HPDE6-E6E7 (cell line): ENCODE results near the gene TGFBRAP1.
"Not testable (repeated sequence)": the region's sequence is repeated elsewhere in the genome, so short reads cannot be mapped to it uniquely, and the experiment has no call there.

Experiments
- DNase-seq: peaks from one replicate; pipeline ENCODE4 v3.0.0; 2011; ENCODE audit warnings: missing footprints; ENCODE audit errors: extremely low spot score

TGFBRAP1 gene

DNA sequence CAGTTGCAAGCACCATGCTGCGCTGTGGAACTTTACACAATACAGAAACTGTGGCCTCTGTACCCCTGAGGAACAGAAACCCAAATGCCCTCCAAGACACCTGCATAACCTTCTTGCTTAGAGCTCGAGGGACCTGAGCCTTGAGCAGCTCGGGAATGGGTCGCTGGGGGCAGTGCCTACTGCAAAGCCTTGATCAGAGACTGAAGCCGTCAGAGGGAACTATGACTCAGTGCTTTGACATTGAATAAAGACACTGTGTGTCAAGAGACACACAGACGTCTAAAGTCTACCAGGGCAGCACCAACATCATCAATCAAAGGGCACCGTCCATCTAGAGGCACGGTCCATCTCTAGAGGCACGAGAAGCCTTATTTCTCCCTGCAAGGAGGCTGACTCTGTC, 57.4 kb downstream of the TGFBRAP1 start:
- DNase-seq = no peak

DNA sequence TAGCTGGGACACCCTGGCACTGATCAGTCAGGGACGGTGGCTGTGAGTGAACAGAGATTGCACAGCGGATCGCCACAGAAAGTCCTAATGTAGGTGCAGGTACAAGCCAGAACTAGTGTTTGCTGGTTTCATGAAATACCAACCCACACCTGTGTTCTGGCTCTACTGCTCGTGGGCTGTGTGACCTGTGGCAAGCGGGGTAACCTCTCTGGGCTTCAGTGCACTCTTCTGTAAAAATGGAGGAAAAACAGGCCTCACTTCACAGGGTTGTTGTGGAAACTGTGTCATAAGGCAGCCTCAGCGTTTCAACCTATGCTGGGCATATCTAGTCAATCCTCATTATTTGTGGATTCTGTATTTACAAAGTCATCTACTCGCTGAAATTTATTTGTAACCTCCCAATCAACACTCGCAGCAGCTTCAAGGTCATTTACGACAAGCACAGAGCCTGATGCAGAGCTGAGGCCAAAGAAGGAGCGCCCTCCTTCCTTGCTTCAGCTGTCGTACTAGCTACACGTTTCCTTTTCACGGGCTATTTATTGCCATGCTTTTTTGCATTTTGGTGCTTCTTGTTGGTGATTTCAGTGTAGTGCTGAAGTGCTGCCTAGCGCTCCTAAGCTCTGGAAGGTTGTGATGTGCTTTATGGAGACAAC, 58.0 kb downstream of the TGFBRAP1 start:
- no peak for DNase-seq

DNA sequence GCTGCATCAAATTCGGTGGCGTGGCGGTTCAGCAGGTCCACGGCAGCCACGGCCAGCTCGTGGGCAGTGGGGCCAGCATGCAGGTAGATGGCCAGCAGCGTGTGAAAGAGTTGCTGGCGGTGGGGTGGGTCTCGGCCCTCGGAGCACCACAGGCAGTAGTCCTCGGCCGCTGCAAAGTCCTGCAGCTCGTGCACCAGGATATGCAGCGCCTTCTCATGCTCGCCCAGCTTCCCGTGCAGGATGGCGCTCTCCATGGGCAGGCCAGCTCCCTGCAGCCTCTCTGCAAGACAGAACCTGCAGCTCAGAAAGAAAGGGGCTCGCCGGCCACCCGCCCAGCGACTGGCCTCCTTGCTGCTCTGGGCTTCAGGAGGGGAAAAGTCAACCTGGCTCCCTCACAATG, 60.1 kb downstream of the TGFBRAP1 start:
- DNase-seq = no peak

DNA sequence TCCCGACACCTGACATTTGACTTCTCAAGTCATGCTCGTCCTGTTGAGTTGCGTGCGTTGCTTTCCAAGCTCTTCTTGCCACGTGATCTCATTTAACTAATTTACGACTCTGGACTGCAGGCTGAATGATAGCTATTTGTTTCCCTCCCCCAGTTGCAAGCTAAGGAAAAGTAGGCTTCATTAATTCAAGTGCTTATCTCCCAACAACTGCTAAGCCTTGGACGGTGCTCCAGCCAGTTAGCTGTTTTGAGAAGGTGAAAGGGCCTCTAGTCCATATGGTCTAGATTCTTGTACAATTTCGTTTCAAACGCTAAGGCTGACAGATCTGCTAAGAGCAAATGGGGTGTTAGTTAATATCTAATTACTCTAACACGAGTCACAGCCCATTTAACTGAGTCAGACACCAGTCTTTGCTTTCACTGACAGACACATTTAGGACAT, 66.9 kb downstream of the TGFBRAP1 start:
- DNase-seq = no peak

DNA sequence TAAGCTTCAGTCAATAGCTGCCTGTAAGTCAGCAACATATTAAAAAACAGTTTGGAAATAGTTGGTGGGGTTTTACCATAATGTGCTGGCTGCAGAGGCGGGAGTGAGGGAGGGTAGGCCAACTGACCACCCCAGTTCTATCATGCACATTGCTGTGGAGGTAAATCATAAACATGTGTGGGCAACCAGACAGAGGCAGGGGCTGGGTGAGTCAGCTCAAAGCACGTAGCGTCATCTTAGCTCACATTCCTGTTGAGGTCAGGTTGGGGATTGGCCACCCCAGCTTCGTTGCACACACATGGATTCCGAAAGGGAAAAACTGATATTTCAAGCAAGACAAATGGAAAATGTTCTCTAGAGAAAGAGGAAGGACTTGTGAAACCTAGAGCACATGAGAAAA, 68.5 kb downstream of the TGFBRAP1 start:
- peak; percentile 89 for DNase-seq

DNA sequence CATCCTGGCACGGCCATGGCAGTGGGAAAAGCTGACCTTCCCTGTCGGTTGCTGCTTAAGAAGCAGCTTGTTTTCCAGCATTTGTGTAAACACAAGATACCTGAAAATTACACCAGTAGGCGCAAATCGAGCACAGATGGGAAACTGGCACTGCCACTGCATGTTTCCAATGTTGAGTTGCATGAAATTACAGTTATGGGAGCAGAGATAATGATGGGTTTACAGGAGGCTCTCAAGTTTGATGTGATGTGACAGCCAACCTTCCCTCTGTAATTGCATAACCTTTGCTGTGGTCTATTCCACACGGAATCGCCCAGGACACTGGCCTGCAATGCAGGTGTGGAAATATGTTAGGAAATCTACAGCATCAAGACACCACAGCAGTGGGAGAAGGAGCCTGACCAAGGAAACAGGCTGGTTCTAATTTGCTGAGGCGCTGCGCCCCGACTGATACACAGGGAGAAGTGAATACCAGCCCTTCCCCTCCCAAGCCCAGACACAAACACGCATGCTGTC, 70.6 kb downstream of the TGFBRAP1 start:
- DNase-seq = no peak

DNA sequence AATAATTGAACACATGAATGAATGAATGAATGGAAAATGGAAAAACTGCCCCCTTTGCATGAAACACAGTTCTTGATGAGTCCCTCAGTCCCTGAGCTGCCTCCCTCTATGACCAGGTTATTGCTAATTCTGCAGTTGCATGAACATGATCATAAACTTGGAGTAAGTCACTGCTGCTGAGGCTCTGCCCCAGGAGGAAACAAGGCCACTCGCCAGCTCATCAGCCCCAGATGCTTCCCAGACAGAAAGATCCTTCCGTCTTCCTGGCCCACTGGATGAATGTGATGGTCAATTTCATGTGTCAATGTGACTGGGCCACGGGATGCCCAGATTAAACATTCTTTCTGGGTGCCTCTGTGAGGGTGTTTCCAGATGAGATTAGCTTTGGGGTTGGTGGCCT, 71.6 kb downstream of the TGFBRAP1 start:
- DNase-seq = no peak

DNA sequence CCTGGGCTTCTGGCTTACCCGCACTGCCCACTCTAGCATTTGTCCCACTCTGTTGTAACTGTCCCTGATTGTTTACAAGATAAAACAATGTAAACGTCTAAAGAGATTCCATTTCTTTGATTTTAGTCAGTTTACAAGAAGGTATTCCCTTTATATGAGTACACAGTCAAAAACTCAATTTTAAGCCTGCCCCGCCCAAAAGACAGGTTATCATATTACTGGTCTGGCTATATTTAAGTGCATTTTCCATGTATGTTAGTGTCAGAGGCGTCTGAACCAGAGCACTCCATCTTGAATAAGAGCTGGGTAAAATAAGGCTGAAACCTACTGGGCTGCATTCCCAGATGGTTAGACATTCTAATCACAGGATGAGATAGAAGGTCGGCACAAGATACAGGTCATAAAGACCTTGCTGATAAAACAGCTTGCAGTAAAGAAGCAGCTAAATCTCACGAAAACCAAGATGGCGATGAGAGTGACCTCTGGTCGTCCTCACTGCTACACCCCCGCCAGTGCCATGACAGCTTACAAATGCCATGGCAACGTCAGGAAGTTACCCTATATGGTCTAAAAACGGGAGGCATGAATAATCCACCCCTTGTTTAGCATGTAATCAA, 73.0 kb downstream of the TGFBRAP1 start:
- DNase-seq = no peak

DNA sequence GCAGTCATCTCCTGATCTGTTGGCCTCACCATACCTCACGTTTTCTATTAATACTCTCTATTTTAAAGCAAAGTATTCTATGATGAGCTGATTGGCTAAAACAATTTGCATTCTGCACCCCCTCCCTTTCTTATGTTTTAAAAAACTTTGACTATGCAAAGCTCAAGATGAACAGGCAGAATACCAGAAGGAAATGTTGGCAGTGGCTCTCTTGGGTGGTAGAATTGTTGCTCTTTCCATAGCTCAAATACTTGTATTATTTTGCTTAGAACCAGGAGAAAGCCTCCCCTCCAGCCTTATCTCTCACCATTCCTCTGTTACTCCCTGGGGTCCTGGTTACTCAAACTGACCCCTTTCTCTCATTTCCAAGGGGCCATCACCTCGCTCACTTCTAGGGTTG, 73.6 kb downstream of the TGFBRAP1 start:
- DNase-seq = no peak

DNA sequence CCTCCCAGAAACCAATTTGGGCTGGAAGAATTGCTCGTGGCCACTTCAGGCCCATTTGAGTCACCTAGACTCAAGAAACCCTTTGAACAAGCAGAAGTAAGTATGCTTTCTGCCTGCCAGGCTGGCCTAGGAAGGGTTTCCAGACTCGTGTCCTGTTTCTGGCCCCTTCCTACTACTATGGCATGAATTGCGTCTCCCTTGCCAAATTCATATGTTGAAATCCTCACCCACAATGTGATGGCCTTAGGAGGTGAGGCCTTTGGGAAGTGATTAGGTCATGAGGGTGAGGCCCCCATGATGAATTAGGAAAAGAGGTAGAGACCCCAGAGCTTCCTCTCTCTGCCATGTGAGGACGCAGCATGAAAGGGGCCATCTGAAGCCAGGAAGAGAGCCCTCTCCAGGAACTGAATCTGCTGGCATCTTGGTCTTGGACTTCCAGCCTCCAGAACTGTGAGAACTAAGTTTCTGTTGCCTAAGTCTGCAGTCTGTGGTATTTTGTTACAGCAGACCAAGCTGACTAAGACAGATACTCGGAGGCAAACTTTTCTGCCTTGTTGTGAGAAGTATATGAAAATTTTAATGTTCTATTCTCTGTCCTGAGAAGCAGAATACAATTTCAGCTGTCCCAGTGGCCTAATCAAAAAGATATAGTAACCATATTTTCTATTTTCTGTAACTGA, 74.9 kb downstream of the TGFBRAP1 start:
- no peak for DNase-seq

DNA sequence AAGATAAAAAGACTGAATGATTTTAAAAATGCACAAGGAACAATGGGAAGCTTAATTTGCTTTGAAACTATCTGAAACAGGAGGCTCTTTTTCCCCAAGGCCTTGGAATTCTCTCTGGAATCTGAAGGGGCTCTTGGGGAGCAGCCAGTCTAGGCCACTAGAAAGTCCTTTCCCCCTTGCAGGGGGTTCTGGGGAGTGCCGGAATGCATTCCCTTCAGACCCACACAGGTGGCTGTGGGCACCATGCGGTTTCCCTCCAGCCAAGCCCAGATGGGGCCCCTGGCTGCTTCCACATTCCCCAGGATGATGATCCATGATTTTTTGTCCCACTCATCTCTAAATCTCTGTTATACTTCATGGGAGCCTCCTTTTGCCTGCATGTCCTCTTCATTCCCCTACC, 77.3 kb downstream of the TGFBRAP1 start:
- no peak for DNase-seq

DNA sequence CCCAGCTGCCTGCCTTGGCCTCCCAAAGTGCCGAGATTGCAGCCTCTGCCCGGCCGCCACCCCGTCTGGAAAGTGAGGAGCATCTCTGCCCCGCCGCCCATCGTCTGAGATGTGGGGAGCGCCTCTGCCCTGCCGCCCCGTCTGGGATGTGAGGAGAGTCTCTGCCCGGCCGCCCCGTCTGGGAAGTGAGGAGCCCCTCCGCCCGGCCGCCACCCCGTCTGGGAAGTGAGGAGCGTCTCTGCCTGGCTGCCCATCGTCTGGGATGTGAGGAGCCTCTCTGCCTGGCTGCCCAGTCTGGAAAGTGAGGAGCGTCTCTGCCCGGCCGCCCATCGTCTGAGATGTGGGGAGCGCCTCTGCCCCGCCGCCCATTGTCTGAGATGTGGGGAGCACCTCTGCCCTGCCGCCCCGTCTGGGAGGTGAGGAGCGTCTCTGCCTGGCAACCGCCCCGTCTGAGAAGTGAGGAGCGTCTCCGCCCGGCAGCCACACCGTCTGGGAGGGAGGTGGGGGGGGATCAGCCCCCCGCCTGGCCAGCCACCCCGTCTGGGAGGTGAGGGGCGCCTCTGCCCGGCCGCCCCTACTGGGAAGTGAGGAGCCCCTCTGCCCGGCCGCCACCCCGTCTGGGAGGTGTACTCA, 78.4 kb downstream of the TGFBRAP1 start:
- not testable (repeated sequence) for DNase-seq

DNA sequence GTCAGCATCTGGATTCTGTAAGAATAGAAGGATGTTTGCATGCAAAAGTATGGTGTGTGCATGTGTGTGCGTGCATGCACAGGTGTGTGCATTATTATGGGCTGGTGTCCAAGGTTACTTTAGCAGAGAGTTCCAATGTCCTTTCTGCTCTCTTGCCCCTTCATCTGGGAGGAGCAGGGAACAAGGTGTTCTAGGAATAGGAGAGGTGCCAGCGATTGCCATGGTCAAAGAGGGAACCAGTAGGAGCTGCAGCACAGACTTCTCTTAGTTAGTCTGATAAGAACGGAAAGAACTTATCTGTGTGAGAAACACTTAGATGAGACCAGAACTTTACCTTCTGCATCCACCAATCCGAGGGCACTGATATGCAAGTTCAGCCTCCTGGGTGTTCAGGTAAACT, 79.6 kb downstream of the TGFBRAP1 start:
- no peak for DNase-seq

DNA sequence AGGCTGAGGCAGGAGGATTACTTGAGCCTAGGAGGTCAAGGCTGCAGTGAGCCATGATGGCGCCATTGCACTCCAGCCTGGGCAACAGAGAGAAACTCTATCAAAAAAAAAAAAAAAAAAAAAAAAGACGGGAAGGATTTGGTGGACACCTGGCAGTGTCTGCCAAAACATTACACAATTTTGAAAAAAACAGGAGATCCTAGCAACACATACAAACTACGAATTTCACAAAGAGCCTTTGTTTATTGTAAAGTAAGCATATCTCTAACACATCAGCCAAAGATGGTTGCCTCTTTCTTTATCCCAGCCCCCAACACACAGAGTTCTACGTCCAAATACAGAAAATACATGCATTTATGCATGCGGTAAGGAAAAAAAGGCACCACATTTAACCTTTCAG, 80.4 kb downstream of the TGFBRAP1 start:
- no peak for DNase-seq

DNA sequence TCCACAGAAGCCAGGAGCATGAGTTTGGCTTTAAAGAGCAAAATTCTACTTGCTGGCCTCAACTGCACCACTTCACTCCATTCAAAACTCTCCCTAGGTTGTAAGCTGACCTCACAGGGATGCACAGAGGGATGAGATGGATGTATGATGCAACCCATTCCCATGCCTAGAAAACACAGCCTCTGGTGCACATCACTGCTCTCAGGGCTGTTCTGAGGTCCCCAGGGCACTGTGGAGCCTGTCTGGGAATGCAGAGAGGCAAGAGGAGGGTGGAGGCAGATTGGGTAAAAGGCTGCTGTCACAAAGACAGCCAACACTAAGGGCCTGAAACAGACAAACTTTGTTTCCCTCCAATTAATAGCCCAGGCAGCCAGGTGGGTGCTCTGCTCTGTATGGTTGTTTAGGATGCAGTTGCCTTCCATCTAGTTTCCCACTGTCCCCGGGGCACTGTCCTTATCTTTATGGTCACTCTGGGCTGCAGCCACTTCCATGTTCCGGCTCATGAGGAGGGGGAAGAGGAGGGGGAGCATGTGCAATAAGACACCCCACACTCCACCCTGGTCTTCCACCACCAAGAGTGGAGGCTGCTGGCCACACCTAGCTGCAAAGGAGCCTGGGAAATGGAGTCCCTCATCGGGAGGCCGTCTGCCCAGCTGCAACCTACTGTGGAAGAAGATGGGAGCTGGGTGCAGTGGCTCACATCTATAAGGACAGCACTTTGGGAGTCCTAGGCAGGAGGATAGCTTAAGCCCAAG, 81.0 kb downstream of the TGFBRAP1 start:
- DNase-seq = no peak

DNA sequence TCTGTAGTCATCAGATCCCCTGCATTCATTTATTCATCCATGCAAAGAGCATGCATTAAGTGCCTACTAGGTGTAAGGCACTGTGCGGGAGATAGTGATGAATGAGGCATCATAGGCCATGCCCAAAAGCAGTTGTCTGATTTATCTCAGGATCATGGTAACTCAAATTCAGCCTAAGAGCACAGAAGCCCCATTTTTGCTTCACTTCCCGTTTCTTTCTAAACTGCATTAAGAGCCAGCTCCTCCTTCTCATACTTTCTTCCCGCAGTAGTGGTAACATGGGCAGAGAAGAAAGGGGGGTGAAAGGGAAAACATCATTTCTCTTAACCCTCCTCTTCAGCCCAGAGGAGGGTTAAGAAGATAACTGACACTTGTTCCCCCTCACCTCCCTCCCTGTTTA, 85.1 kb downstream of the TGFBRAP1 start:
- no peak for DNase-seq

DNA sequence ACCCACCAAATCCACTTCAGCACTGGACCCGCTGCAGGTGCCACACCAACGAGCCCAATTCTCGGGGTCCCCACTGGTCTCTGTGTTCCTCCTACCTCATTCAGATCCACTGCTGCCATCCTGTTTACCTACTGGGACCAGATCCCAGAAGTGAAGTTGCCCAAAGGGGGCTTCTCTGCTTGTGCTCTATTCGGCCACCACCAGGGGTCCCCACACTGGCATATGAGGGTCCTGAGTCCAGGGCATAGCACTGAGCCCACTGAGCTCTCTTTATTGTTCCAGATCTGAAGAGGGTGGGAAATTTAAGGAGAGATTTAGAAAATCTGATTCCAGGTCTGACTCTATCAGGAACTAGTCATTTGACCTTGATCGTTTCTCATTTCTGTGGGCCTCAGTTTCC, 85.6 kb downstream of the TGFBRAP1 start:
- DNase-seq = no peak

DNA sequence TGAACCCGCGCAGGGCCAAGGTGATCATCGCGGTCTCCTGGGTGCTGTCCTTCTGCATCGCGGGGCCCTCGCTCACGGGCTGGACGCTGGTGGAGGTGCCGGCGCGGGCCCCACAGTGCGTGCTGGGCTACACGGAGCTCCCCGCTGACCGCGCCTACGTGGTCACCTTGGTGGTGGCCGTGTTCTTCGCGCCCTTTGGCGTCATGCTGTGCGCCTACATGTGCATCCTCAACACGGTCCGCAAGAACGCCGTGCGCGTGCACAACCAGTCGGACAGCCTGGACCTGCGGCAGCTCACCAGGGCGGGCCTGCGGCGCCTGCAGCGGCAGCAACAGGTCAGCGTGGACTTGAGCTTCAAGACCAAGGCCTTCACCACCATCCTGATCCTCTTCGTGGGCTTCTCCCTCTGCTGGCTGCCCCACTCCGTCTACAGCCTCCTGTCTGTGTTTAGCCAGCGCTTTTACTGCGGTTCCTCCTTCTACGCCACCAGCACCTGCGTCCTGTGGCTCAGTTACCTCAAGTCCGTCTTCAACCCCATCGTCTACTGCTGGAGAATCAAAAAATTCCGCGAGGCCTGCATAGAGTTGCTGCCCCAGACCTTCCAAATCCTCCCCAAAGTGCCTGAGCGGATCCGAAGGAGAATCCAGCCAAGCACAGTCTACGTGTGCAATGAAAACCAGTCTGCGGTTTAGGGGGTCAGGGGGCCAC, 87.1 kb downstream of the TGFBRAP1 start:
- DNase-seq = no peak

DNA sequence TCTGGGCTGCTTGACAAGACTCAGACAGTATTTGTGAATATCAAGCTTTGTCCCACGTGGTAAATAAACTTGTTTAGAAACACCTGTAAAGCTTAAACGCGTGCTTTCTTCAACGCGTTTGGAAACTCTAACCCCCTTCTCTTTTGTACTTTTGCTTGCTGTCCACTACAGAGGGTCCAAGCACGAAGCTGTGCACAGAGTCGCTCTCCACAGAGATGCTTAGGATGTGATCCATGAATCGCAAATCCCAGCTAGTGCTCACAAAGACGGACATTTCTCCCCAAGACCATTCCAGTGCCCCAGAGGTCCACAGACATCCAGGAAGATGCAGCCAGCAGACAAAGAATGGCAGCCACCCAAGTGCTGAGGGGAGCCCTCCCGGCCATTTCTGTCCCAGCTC, 88.1 kb downstream of the TGFBRAP1 start, which contains the start of gene GPR45:
TSS of gene GPR45 (plus strand) at position 301 of the 400 bp plus-strand sequence. CDS start 116 bp downstream, outside the sequence.
- DNase-seq = no peak

DNA sequence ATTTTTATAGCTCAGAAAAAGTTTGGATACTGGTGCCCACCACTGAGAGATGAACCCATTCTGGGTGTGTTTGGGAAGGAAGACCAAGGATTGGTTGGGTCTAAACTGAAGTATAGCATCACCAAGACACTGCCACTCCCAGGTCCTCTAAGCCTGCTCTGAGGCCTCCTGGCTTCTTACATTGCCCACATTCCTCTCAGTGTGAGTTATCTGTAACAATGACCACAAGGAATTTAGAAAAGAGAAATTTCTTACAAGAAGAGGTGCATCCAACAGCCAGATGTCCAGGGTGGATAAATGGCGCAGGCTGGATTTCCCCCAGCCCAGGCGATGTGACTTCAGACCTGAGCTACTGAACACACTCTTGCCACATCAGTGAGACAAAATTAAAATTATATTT, 89.6 kb downstream of the TGFBRAP1 start:
- DNase-seq = peak; percentile 22

DNA sequence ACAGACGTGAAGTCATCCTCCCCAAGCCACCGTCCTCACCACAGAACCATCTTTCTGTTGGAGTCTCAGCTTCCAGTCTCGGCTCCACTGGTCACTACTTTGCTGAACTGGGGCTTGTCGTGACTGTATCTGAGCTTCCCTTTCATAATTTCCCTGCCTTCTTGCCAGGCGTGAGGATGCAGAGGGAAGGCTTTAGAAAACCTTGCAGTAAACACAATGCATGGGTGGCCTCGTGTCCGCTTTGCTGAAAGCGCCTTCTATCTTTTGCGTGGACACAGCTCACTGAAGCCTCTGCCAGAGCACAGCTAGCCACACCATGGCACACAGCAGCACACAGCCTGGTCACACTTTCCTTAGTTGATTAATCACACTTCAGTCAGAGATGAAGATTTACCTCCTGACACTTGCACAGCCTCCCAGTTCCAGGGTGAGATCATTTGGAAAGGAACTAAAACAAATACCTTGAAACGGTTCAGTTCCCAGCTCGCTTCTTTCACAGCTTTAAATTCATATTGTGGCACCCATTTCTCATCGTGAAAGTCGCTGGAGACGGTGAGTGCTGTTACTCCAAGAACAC, 90.8 kb downstream of the TGFBRAP1 start:
- DNase-seq = no peak
